ENCODE measurements around the gene IFRD2. TPM values are rescaled to one million over a fixed set of nuclear protein-coding genes. Genes with fewer than 3 reads are reported as not detected.

IFRD2 gene
- total RNA-seq, 6 donors from 2014 or later: 45.4 to 126 (median 77.5) TPM

DNA sequence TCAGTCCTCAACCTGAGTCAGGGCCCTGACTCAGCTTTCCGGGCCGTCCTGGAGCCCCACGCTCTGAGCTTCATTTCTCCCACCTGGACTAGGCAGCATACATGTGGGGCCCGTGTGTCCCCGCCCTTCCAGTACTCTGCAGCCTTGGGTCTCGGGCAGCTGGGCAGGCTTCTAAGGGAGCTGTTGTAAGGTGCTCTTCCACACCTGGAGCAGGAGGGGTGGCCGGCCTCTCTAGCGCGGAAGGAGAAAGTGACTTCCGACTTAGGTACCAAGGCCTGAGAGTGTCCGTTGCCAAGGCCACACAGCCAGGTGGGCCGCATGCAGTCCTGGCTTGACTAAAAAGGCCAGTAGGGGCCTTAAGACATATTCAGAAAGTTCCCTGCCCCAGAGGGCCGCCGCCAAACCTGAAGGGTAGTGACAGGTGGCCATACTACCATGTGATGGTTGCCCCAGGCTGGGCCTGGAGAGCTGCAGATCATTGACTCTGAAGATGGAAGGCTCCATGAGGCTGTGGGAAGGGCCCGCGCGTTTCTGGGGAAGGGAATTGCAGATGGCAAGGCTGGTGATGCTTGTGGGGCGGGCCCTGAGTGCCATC lies 32.7 kb downstream of the IFRD2 start:
- Histone ChIP-seq H3K27ac (peak overlapping the region; percentile 94 to 98 (median 96)), H3K4me3 (peak overlapping the region in 3 of 4 donors; percentile 46 to 60 (median 56)), H3K27me3 (no peaks in the 10 kb centered on the region), H3K9me3 (peaks cover 0 to 7% (median 0%) of the 10 kb centered on the region in 4 donors), H3K4me1 (peaks cover 69 to 85% (median 79%) of the 10 kb centered on the region in 4 donors), H3K36me3 (peaks cover 16 to 48% (median 39%) of the 10 kb centered on the region in 4 donors)
- WGBS, 2 donors: 32 to 56% methylated on average over 9 to 17 of the region's 18 CpGs
- DNase-seq (no peak), ATAC-seq (ENCODE audit: low FRiP score in 2 of 2) (peak in 1 of 2 donors; percentile 1)
- TF ChIP-seq EP300 (IDR thresholded peaks at IDR 0.05) (no peak), POLR2AphosphoS5 (IDR thresholded peaks at IDR 0.05) (no peak), POLR2A (IDR thresholded peaks at IDR 0.05) (no peak)
- TF ChIP-seq, protein P1, sequence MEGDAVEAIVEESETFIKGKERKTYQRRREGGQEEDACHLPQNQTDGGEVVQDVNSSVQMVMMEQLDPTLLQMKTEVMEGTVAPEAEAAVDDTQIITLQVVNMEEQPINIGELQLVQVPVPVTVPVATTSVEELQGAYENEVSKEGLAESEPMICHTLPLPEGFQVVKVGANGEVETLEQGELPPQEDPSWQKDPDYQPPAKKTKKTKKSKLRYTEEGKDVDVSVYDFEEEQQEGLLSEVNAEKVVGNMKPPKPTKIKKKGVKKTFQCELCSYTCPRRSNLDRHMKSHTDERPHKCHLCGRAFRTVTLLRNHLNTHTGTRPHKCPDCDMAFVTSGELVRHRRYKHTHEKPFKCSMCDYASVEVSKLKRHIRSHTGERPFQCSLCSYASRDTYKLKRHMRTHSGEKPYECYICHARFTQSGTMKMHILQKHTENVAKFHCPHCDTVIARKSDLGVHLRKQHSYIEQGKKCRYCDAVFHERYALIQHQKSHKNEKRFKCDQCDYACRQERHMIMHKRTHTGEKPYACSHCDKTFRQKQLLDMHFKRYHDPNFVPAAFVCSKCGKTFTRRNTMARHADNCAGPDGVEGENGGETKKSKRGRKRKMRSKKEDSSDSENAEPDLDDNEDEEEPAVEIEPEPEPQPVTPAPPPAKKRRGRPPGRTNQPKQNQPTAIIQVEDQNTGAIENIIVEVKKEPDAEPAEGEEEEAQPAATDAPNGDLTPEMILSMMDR (IDR thresholded peaks at IDR 0.05): no peak

DNA sequence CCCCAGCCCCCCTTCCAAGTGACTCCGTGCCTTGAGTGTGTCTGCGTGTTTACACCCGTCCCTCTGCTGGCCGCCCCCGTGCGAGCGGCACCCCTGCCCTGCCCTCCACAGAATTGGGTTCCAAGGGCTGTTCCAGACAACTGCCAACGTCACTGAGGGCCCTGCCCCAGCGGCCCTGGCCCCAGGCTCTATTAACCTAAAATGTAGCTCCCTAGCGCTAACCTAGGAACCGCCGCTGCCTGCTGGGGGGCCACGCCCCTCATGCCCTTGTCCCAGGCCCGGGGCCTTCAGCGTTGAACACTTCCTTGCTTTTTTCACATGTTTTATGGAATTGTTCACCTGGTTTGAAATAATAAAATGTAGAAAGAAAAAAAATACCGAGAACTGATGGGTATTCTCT lies 33.2 kb downstream of the IFRD2 start:
- no peak for TF ChIP-seq POLR2A (IDR thresholded peaks at IDR 0.05)
- no peak for TF ChIP-seq EP300 (IDR thresholded peaks at IDR 0.05)
- TF ChIP-seq, protein P1 (IDR thresholded peaks at IDR 0.05): peak in 1 of 6 experiments; percentile 7
- 72 to 86% methylated on average over 15 to 16 of the region's 16 CpGs for WGBS, 2 donors
- DNase-seq (no peak), ATAC-seq (ENCODE audit: low FRiP score in 2 of 2) (no peak)
- peaks cover 16 to 54% (median 42%) of the 10 kb centered on the region in 4 donors for H3K36me3 ChIP-seq
- no peaks in the 10 kb centered on the region for H3K27me3 ChIP-seq
- H3K27ac ChIP-seq: peak overlapping the region; percentile 94 to 98 (median 96)
- peaks cover 0 to 7% (median 0%) of the 10 kb centered on the region in 4 donors for H3K9me3 ChIP-seq
- H3K4me3 ChIP-seq: no peak overlapping the region
- peaks cover 68 to 84% (median 79%) of the 10 kb centered on the region in 4 donors for H3K4me1 ChIP-seq

DNA sequence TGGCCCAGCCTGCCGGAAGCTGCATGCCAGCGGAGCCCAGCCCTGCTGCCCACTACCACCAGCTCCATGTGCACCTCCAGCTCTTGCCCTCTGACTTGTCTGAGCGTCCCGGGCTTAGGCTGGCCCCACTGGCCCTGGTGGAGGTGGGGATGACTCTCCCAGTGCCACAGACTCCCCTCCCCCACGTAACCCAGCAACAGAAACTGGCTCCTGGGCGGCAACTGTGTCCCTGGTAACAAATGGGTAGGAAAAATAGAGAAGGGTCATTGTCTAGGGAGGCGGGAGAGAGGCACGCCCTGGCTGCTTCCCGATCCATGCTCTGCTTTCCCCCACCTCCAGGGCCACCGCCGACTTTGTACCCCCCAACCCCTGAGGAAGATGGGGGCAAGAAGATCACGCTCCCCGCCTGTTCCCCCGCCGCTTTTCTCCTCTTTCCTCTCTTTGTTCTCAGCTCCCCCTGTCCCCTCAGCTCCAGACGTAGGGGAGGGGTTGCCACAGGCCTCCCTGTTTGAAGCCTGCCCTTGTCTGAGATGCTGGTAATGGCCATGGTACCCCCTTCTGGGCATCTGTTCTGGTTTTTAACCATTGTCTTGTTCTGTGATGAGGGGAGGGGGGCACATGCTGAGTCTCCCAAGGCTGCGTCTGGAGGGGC lies 34.1 kb downstream of the IFRD2 start:
- TF ChIP-seq POLR2AphosphoS5 (IDR thresholded peaks at IDR 0.05) (peak; percentile 21 to 49), EP300 (IDR thresholded peaks at IDR 0.05) (peak in 1 of 4 donors; percentile 27)
- TF ChIP-seq, protein P1 (IDR thresholded peaks at IDR 0.05): no peak
- Histone ChIP-seq H3K4me3 (no peak overlapping the region), H3K27me3 (no peaks in the 10 kb centered on the region), H3K4me1 (peaks cover 65 to 86% (median 82%) of the 10 kb centered on the region in 4 donors), H3K9me3 (peaks cover 0 to 7% (median 0%) of the 10 kb centered on the region in 4 donors), H3K36me3 (peaks cover 16 to 60% (median 50%) of the 10 kb centered on the region in 4 donors), H3K27ac (peak overlapping the region; percentile 94 to 98 (median 96))
- WGBS, 2 donors: 71 to 74% methylated on average over 13 to 17 of the region's 17 CpGs
- DNase-seq: no peak
- no peak for ATAC-seq (ENCODE audit: low FRiP score in 2 of 2)

DNA sequence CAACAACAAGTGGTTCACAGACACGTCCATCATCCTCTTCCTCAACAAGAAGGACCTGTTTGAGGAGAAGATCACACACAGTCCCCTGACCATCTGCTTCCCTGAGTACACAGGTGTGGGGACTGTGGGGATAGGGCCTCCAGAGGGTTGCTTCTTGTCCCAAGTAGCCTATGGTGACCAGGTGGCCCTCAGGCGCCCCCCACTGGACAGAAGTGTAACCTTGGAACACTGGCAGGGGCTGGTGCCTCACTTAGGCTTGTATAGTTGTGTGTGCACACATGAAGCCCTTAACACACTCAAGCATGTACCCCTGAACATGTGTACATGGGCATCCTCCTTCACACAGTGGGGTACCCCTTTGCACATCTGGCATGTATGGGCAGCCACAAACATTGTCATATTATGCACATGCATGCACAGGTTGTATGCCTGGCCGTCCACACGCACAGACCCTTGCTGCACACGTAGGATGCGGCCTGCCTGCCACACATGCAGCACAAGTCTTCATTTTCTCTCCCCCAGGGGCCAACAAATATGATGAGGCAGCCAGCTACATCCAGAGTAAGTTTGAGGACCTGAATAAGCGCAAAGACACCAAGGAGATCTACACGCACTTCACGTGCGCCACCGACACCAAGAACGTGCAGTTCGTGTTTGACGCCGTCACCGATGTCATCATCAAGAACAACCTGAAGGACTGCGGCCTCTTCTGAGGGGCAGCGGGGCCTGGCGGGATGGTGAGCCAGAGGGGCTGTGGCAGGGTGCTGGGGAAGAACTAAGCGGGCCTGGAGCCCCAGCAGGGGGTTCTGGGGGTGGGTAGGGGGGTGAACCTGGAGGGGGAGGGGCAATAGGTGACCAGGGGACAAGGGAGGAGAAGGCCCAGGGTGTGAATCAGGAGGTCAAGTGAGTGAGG lies 35.0 kb downstream of the IFRD2 start:
- WGBS, 2 donors: 89% methylated on average over 17 to 20 of the region's 20 CpGs
- Histone ChIP-seq H3K4me1 (peaks cover 71 to 95% (median 91%) of the 10 kb centered on the region in 4 donors), H3K4me3 (no peak overlapping the region), H3K27ac (peak overlapping the region; percentile 94 to 98 (median 96)), H3K9me3 (peaks cover 0 to 7% (median 0%) of the 10 kb centered on the region in 4 donors), H3K27me3 (no peaks in the 10 kb centered on the region), H3K36me3 (peaks cover 19 to 69% (median 59%) of the 10 kb centered on the region in 4 donors)
- ATAC-seq (ENCODE audit: low FRiP score in 2 of 2): no peak
- TF ChIP-seq POLR2A (IDR thresholded peaks at IDR 0.05): no peak
- TF ChIP-seq, protein P1 (IDR thresholded peaks at IDR 0.05): peak in 5 of 6 experiments; percentile 30 to 51 (median 42)
- DNase-seq: no peak

All from upper lobe of left lung (tissue), 6 donors.